PC-3 (cell line): Measurements from ENCODE around the gene PDLIM5. TPM values are rescaled to one million over a fixed set of nuclear protein-coding genes. Genes with fewer than 3 reads are reported as not detected.

Experiments
- ATAC-seq: fragments of 200-7000 bp; cut with Tn5 transposase; 2 replicates; pipeline ENCODE4 v1.9.1; 2020; ENCODE audit warnings: mild to moderate bottlenecking, moderate library complexity
- BruUV-seq: library from RNA; stranded (reverse); fragments of 400-500 nt; replicated peaks from 2 replicates; lab custom pipeline; 2021; lab: Mats Ljungman, UMichigan
- CTCF ChIA-PET: fragments of 300-600 bp; sonication (Branson Sonifier 250); formaldehyde crosslinking; loops from one replicate; lab custom pipeline; 2022; ENCODE audit warnings: antibody characterized with exemption; lab: Charles Lee
- POLR2A ChIA-PET: fragments of 300-600 bp; sonication (Branson Sonifier 250); formaldehyde crosslinking; loops from one replicate; lab custom pipeline; 2022; ENCODE audit warnings: antibody characterized with exemption; ENCODE audit not compliant: unreplicated experiment; lab: Charles Lee
- DNase-seq: peaks from one replicate; pipeline ENCODE4 v3.0.0-alpha.2; 2015
- H2AFZ ChIP-seq: fragments of 300-600 bp; sonication (generic); 2 replicates; pipeline ENCODE4 v1.6.0; 2016; ENCODE audit warnings: antibody characterized with exemption, low read length
- H3F3A ChIP-seq: fragments of 300-600 bp; sonication (generic); one replicate; pipeline ENCODE4 v1.6.0; 2017; ENCODE audit warnings: antibody characterized with exemption, low read length, control low read depth, mild to moderate bottlenecking; ENCODE audit not compliant: unreplicated experiment
- H3K27ac ChIP-seq: fragments of 300-600 bp; sonication (generic); 2 replicates; pipeline ENCODE4 v1.5.1; 2016; ENCODE audit warnings: mild to moderate bottlenecking, low read length
- H3K27me3 ChIP-seq: fragments of 300-600 bp; sonication (generic); 2 replicates; pipeline ENCODE4 v1.6.1; 2016; ENCODE audit warnings: low read length, mixed read lengths
- H3K36me3 ChIP-seq: fragments of 300-600 bp; sonication (generic); 2 replicates; pipeline ENCODE4 v1.6.1; 2016; ENCODE audit warnings: low read depth, mixed run types, low read length, mixed read lengths
- H3K4me1 ChIP-seq: fragments of 300-600 bp; sonication (generic); 2 replicates; pipeline ENCODE4 v1.5.1; 2016; ENCODE audit warnings: low read length; ENCODE audit not compliant: insufficient read depth
- H3K4me2 ChIP-seq: fragments of 300-600 bp; sonication (generic); 2 replicates; pipeline ENCODE4 v1.6.0; 2016; ENCODE audit warnings: low read length
- H3K4me3 ChIP-seq: fragments of 300-600 bp; sonication (generic); 2 replicates; pipeline ENCODE4 v1.5.1; 2016; ENCODE audit warnings: mild to moderate bottlenecking, low read length, mixed read lengths
- H3K79me2 ChIP-seq: fragments of 300-600 bp; sonication (generic); 2 replicates; pipeline ENCODE4 v1.6.1; 2017; ENCODE audit warnings: low read length, mixed read lengths
- H3K9ac ChIP-seq: fragments of 300-600 bp; sonication (generic); 2 replicates; pipeline ENCODE4 v1.6.0; 2016; ENCODE audit warnings: mild to moderate bottlenecking, low read length
- H3K9me2 ChIP-seq: fragments of 300-600 bp; sonication (generic); replicated peaks from 2 replicates; pipeline ENCODE4 v1.6.1; 2016; ENCODE audit warnings: mixed run types, low read length, mixed read lengths
- H3K9me3 ChIP-seq: fragments of 300-600 bp; sonication (generic); 2 replicates; pipeline ENCODE4 v1.6.1; 2016; ENCODE audit warnings: low read length, mixed read lengths
- H4K20me1 ChIP-seq: fragments of 300-600 bp; sonication (generic); 2 replicates; pipeline ENCODE4 v1.6.1; 2016; ENCODE audit warnings: low read length, mixed read lengths
- CTCF ChIP-seq: fragments of 300-600 bp; sonication (generic); conservative IDR thresholded peaks from 2 replicates; pipeline ENCODE4 v1.5.1; 2017; ENCODE audit warnings: antibody characterized with exemption, low read depth, mild to moderate bottlenecking, low read length
- EZH2 ChIP-seq: fragments of 300-600 bp; sonication (generic); IDR thresholded peaks from one replicate; pipeline ENCODE4 v1.6.1; 2017; ENCODE audit warnings: antibody characterized with exemption, mild to moderate bottlenecking, low read length; ENCODE audit not compliant: unreplicated experiment
- EZH2phosphoT487 ChIP-seq: fragments of 300-600 bp; sonication (generic); IDR thresholded peaks from 2 replicates; pipeline ENCODE4 v1.6.1; 2018; ENCODE audit warnings: mild to moderate bottlenecking, antibody characterized with exemption, low read length, borderline replicate concordance
- intact Hi-C: fragments of 100-400 bp; cut with micrococcal nuclease; formaldehyde crosslinking; loops from 2 replicates; pipeline ENCODE4 v1.9.0; 2023
- total RNA-seq: library from RNA; depleted of rRNA; stranded (reverse); fragments of >200 nt; gene quantifications from 2 replicates; pipeline ENCODE4 v1.2.3, GENCODE V29; 2014

Gene PDLIM5
- total RNA-seq, 1 experiment from 2014 or later, result 57.8 TPM

GRCh38 chr4:94544811-94545210 lies 93.1 kb downstream of the PDLIM5 start:
- CTCF ChIA-PET, result no interaction called here
- no peak overlapping the region for H2AFZ ChIP-seq
- H3K9me3 ChIP-seq, result no peaks in the 10 kb centered on the region
- intact Hi-C loops, result loop anchor here (5.0 kb wide), 2 partner anchors 52 to 93 kb away; partner anchors contain the start of gene PDLIM5
- ATAC-seq (peak; percentile 30), DNase-seq (peak; percentile 67)
- POLR2A ChIA-PET, result no interaction called here
- peak overlapping the region; percentile 23; the same call in 1 of the 2 replicates for H3K4me3 ChIP-seq
- BruUV-seq, result no TSS peak
- H3K36me3 ChIP-seq, result no peaks in the 10 kb centered on the region
- H3K9ac ChIP-seq, result peak overlapping the region; percentile 42; the same call in 1 of the 2 replicates
- H3K4me2 ChIP-seq, result peak overlapping the region; percentile 57
- no peaks in the 10 kb centered on the region for H3F3A ChIP-seq
- peak overlapping the region; percentile 81 for H3K27ac ChIP-seq
- no peaks in the 10 kb centered on the region for H3K9me2 ChIP-seq
- H3K4me1 ChIP-seq, result peaks cover 69% of the 10 kb centered on the region
- H3K79me2 ChIP-seq, result peaks cover 57% of the 10 kb centered on the region
- H4K20me1 ChIP-seq, result no peaks in the 10 kb centered on the region
- H3K27me3 ChIP-seq, result no peaks in the 10 kb centered on the region
- TF ChIP-seq EZH2 (no peak), CTCF (no peak), EZH2phosphoT487 (no peak)

GRCh38 chr4:94545296-94545695 lies 93.6 kb downstream of the PDLIM5 start:
- Histone ChIP-seq H3F3A (no peaks in the 10 kb centered on the region), H2AFZ (no peak overlapping the region), H3K79me2 (peaks cover 59% of the 10 kb centered on the region), H4K20me1 (no peaks in the 10 kb centered on the region), H3K4me2 (peak overlapping the region; percentile 57), H3K27ac (peak overlapping the region; percentile 81), H3K9ac (peak overlapping the region; percentile 27; the same call in 1 of the 2 replicates), H3K36me3 (no peaks in the 10 kb centered on the region), H3K27me3 (no peaks in the 10 kb centered on the region), H3K9me2 (no peaks in the 10 kb centered on the region), H3K4me3 (peak overlapping the region; percentile 42), H3K9me3 (no peaks in the 10 kb centered on the region), H3K4me1 (peaks cover 66% of the 10 kb centered on the region)
- peak; percentile 76 for ATAC-seq
- POLR2A ChIA-PET, result no interaction called here
- TF ChIP-seq CTCF (no peak), EZH2 (no peak), EZH2phosphoT487 (no peak)
- DNase-seq, result peak; percentile 91
- intact Hi-C loops, result loop anchor here (5.0 kb wide), 2 partner anchors 52 to 93 kb away; partner anchors contain the start of gene PDLIM5
- BruUV-seq, result no TSS peak
- CTCF ChIA-PET, result no interaction called here

- Histone ChIP-seq H3F3A (no peaks in the 10 kb centered on the region), H3K36me3 (no peaks in the 10 kb centered on the region), H3K27me3 (no peaks in the 10 kb centered on the region), H3K79me2 (peaks cover 59% of the 10 kb centered on the region), H4K20me1 (no peaks in the 10 kb centered on the region), H3K9ac (no peak overlapping the region), H3K4me3 (no peak overlapping the region), H3K9me3 (no peaks in the 10 kb centered on the region), H3K4me1 (peaks cover 57% of the 10 kb centered on the region), H3K4me2 (no peak overlapping the region), H3K9me2 (no peaks in the 10 kb centered on the region), H3K27ac (no peak overlapping the region), H2AFZ (no peak overlapping the region)
- ChIA-PET CTCF (no interaction called here), POLR2A (no interaction called here)
- no TSS peak for BruUV-seq
- intact Hi-C loops, result loop anchor here (5.0 kb wide), 2 partner anchors 50 to 95 kb away; partner anchors contain the start of gene PDLIM5
- ATAC-seq (no peak), DNase-seq (no peak)
- TF ChIP-seq EZH2, result no peak
- no peak for TF ChIP-seq CTCF
- no peak for TF ChIP-seq EZH2phosphoT487
These were observed 95.2 kb downstream of the PDLIM5 start for GRCh38 chr4:94546949-94547348.
